Activated CD4-positive, alpha-beta T cell treated with anti-CD3 and anti-CD28 coated beads, Interleukin-2, amount 50 U/mL, for 16 hours (primary cell): Measurements from ENCODE around the gene NDNF.

Experiments used
- DNase-seq: peaks from one replicate; pipeline ENCODE4 v3.0.0-alpha.2; 2020

Gene NDNF, protein sequence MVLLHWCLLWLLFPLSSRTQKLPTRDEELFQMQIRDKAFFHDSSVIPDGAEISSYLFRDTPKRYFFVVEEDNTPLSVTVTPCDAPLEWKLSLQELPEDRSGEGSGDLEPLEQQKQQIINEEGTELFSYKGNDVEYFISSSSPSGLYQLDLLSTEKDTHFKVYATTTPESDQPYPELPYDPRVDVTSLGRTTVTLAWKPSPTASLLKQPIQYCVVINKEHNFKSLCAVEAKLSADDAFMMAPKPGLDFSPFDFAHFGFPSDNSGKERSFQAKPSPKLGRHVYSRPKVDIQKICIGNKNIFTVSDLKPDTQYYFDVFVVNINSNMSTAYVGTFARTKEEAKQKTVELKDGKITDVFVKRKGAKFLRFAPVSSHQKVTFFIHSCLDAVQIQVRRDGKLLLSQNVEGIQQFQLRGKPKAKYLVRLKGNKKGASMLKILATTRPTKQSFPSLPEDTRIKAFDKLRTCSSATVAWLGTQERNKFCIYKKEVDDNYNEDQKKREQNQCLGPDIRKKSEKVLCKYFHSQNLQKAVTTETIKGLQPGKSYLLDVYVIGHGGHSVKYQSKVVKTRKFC

GRCh38 chr4:121072224-121073003 is at the start of gene NDNF:
Gene NDNF (minus strand): TSS chr4:121072535. CDS start chr4:121045837, 26,698 bp downstream.
- DNase-seq, result peak; percentile 12

GRCh38 chr4:121119715-121120114 is 47.4 kb upstream of the NDNF start:
- no peak for DNase-seq

- peak; percentile 21 for DNase-seq
Observed at GRCh38 chr4:121118344-121118743, 46.0 kb upstream of the NDNF start.

DNA sequence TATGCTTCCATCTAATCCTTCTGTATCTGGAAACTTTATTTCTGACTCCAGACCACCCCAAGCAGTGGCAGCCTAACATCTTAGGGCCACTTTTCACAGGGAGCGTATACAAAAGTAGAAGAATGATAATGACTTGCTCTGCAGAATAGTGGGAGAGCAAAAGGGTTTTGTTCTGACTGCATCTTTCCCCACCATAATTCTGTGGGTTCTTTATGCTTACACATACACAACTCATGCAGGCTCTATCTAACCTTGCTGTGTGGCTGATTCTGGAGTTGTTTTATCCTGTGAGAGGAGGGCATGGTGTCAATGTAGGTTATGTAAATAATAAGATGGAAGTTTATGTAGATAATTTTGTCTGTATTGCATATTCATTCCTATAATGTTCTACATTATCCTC is 42.4 kb upstream of the NDNF start:
- DNase-seq, result peak; percentile 80

DNA sequence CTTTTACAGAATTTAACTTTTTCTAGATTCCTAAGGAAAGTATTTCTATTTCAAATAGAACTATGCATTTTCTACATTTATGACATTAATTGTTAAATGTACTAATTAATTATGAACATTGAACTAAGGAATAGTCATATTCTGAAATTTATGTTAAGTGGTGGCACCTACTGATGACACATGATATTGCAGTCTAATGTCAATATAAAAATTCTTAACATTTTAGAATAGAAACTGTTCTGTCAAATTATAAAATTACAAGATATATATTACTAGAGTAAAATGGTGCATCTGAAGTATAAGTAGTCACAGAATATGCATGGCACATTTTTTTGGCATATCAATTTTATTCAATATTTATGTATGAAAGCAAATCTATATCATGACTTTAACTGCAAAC is 40.2 kb upstream of the NDNF start:
- peak; percentile 6 for DNase-seq

DNA sequence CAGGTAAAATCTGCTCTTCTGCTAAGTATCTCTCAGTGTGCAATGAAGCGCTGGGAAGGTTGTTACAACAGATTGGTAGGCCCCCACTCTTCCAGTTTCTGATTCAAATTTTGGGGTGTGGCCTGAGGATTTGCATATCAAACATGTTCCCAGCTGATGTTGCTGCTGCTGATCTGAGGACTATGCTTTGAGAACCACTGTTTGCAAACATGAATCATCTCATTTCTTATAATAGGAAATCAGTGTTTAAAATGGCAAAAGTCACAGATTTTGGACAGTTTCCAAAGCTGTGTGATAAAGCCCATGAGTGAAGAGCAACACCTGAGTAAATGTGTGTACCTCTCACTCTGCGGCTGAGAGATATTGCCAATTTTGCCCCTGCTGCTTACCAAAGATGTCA is 36.2 kb upstream of the NDNF start:
- DNase-seq, result no peak

- no peak for DNase-seq
Observed at GRCh38 chr4:121107507-121107906, 35.2 kb upstream of the NDNF start.

DNA sequence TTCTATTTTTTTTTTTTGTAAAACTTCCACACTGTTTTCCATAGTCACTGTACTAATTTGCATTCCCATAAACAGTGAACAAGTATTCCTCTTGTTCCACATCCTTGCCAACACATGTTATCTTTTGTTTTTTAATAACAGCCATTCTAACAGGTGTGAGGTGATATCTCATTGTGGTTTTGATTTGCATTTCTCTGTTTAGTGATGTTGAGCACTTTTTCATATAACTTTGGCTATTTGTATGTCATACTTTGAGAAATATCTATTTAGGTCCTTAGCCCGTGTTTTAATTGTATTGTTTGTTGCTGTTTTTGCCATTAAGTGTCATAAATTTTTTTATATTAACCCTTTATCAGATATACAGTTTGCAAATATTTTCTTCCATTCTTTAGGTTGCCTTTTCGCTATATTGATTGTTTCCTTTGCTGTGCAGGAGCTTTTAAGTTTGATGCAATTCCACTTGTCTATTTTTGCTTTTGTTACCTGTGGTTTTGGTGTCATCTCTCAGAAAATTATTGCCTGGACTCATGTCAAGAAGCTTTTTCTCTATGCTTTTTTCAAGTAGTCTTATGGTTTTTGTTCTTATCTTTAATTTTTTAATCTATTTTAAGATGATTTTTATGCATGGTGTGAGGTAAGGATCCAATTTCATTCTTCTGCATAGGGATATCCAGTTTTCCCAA is 27.9 kb upstream of the NDNF start:
- no peak for DNase-seq

DNA sequence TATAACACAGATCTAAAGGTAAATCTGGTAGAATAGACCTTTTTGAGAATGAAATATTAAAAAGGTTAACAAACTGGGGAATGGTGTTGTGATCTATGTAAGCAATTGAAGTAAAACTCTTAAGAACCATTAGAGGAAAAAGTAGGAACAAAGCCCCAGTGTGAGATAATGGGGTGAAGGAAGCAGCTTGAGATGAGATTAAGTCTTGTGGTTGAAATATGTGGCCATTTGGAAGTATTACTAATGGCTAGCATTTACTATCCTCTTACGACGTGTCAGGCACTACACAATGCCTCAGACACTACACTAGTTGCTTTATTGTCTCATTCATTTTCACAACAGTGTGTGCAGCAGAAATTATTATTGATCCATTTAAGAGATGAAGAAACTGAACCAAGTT is 25.9 kb upstream of the NDNF start:
- DNase-seq, result no peak

- peak; percentile 18 for DNase-seq
Observed at GRCh38 chr4:121096629-121097028, 24.3 kb upstream of the NDNF start.

- DNase-seq, result no peak
Observed at GRCh38 chr4:121096191-121096590, 23.9 kb upstream of the NDNF start.

GRCh38 chr4:121094297-121094966 is 22.1 kb upstream of the NDNF start:
- no peak for DNase-seq

- no peak for DNase-seq
Observed at GRCh38 chr4:121093261-121093660, 20.9 kb upstream of the NDNF start.

DNA sequence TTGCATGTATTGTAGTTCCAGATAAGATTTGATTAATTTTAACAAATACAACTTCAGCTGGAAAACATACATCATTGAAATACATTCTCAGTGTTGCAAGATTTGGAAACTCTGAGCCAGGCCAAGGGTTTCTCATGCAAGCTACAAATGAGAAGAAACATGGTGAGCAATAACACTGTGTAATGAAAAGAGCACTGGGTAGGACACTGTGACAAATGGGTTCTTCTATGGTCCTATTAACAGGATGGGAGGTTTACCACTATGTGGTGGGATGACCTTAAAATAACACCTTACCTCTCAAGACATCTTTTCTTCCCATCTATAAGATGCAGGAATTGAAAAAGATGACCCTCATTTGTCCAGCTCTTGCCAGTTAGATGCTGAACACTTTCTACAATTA is 19.6 kb upstream of the NDNF start:
- DNase-seq, result no peak

DNA sequence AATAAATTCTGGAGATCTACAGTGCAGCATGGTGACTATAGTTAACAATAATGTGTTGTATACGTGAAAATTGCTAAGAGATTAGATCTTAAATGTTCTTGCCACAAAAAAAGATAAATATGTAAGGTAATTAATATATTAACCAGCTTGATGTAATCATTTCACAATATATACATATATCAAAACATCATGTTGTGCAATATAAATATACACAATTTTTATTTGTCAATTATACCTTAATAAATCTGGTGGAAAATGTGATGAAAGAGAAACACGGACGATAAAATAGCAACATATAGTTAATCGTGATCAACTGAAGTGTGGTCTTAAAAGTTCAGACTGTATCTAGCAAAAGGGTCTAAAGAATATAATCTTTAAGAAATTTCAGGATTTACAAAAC is 16.5 kb upstream of the NDNF start:
- DNase-seq, result no peak

DNA sequence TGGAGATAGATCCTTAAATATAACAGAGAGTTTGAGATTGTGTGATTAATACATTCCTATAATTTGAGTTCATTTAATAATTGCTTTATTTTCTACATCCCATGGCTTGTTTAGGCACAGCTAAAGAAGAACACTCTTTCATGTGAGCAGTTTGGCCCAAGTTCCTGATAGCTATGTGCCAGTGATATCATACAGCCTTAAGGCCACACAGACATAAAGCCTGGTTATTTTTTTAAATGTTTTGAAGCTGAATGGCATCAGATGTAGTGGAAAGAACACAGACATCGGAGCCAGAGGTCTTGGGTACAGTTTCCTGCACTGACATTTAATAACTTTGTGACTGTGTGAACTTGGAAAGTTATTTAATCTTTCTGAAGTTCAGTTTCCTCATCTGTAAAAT is 7.0 kb upstream of the NDNF start:
- no peak for DNase-seq

DNA sequence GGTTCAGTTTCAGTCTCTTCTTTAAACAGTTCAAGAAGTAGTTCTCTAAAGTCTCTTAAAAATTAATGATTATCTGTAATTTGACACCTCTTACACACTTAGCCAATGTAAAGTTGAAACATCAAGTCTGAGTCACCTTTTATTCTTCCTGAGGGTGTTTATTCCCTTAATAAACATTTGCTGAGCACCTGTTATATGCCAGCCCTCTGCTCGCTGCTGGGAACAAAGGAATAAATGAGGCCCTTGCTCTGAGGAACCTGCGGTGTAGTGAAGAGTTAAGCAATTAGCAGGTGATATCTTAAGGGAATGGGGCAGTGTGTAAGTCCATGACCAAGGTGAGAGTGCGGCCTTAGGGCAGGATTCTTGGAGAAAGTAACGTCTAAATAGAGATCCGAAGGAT is 5.2 kb upstream of the NDNF start:
- no peak for DNase-seq

DNA sequence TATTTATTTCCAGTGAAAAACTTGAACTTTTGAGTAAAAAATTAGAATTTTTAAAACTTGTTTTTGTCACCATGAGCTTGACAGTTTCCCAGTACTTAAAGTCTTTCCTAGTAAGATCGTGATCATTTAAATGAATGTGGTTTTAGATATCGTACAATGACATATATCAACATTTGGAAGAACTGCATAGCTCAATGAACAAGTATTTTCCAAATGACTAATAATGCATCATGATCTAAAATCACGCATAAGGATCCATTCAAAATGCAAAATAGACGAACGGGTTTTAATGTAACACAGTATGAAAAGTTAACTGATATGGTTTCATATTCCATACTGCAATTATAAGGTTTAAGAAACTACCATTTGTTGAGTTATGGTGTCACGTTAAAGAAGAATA is 4.1 kb upstream of the NDNF start:
- DNase-seq, result no peak

DNA sequence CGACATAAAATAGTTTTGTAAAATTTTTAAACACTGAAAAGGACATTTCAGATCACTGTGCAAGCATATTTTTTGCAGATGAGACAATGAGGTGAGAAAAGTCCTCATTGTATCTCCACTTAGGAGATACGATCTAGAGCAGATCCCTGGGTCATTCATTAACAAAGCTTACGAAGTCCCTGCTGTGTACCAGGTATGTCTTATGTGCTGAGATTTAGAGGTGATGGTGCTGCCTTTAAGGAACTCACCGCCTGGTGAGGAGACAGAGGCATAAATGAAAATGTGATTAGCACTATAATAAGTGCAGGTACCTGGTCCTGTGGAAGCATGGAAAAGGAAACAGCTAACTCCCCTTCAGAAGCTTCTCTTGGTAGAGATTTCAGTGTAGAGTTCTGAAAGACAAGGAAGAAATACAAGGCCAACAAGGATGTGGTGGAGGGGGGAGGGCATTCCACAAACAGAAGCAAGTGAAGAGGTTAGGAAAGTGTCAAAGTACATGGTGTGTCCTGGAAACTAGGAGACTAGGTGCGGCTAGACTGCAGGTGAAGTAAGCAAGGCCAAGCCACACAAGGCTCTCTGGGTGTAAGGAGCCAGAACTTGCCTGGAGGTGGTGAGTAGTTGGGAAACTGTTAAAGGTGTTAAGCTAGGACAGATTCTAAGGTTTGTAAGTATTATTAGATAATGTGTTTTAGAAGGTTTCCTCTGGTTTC is 1.5 kb upstream of the NDNF start:
- DNase-seq, result no peak

GRCh38 chr4:121073004-121073435 is 685 bp upstream of the NDNF start:
- no peak for DNase-seq

GRCh38 chr4:121071640-121072223 is 603 bp downstream of the NDNF start:
- DNase-seq, result no peak
